Sigmoid colon (tissue), 7 donors: ENCODE measurements around the gene ACBD3. TPM values are rescaled to one million over a fixed set of nuclear protein-coding genes. Genes with fewer than 3 reads are reported as not detected.

Source experiments
- DNase-seq: peaks from one replicate; pipeline ENCODE4 v3.0.0-alpha.2; 2019
- H3K27ac ChIP-seq, 4 donors: fragments of 200-600 bp; sonication (generic); one replicate each; pipeline ENCODE4 v1.5.1; 2016 to 2019; ENCODE audit warnings: mild to moderate bottlenecking in 1 of 4
- H3K27me3 ChIP-seq, 3 donors: fragments of 200-600 bp; sonication (generic); one replicate each; pipeline ENCODE4 v1.5.1; 2019; ENCODE audit warnings: mild to moderate bottlenecking in 1 of 3
- H3K36me3 ChIP-seq, 4 donors: fragments of 200-600 bp; sonication (generic); one replicate each; pipeline ENCODE4 v1.5.1; 2016 to 2019
- H3K4me1 ChIP-seq, 4 donors: fragments of 200-600 bp; sonication (generic); one replicate each; pipeline ENCODE4 v1.5.1; 2017 to 2019
- H3K4me3 ChIP-seq, 4 donors: fragments of 200-600 bp; sonication (generic); one replicate each; pipeline ENCODE4 v1.5.1; 2017 to 2019; ENCODE audit warnings: mild to moderate bottlenecking in 2 of 4, moderate library complexity in 1 of 4
- H3K9me3 ChIP-seq, 4 donors: fragments of 200-600 bp in 3 of 4; sonication (generic) in 3 of 4; one replicate each; pipeline versions ENCODE4 v1.5.1 to v1.6.1; 2013 to 2019
- EP300 ChIP-seq, 4 donors: sonication (generic); formaldehyde crosslinking; IDR thresholded peaks; one replicate each; pipeline ENCODE4 v1.6.1; 2017; ENCODE audit warnings: antibody characterized with exemption in 4 of 4
- POLR2A ChIP-seq, 2 donors: fragments of 450-650 bp; IDR thresholded peaks; one replicate each; pipeline ENCODE4 v1.6.1; 2016; ENCODE audit warnings: antibody characterized with exemption in 2 of 2, mild to moderate bottlenecking in 2 of 2, moderate library complexity in 2 of 2
- POLR2AphosphoS5 ChIP-seq, 4 donors: sonication (generic); formaldehyde crosslinking; IDR thresholded peaks; one replicate each; pipeline ENCODE4 v1.6.1; 2017; ENCODE audit warnings: antibody characterized with exemption in 4 of 4
- WGBS, 2 donors: extraction: QIAGEN DNeasy Blood & Tissue Kit; methylation state at CpG; one replicate each; pipeline ENCODE4 v1.1.7; 2013; 5-methylcytosine and 5-hydroxymethylcytosine counted together
- intact Hi-C: fragments of 100-400 bp; cut with DNase I; formaldehyde crosslinking; loops from one replicate; pipeline ENCODE4 v1.15.1; 2023
- polyA plus RNA-seq, 3 donors: library from polyadenylated mRNA; stranded (reverse); fragments of 200-250 nt; gene quantifications; one replicate each; pipeline ENCODE4 v1.2.3, GENCODE V29; 2013
- total RNA-seq, 4 donors: library from RNA; depleted of rRNA; stranded (reverse); fragments of >200 nt; gene quantifications; one replicate each; pipeline ENCODE4 v1.1.0, GENCODE V29; 2016
- TF ChIP-seq, protein P1 (sequence below), 4 experiments: fragments of 450-650 bp in 3 of 4; fragments of 200-600 bp in 1 of 4; IDR thresholded peaks; one replicate each; pipeline ENCODE4 v1.5.1; 2016 to 2019; ENCODE audit warnings: antibody characterized with exemption in 4 of 4, mild to moderate bottlenecking in 3 of 4, moderate library complexity in 2 of 4
- donor health status: healthy with polysubstance abuse.
- donor health status: Bipolar disorder and iron deficiency.
- donor health status: healthy.

ACBD3 gene
- total and polyA plus RNA-seq, 7 donors = 23.7 to 37.8 (median 32.9) TPM

GRCh38 chr1:226111098-226111882 lies 75.3 kb downstream of the ACBD3 start:
- H3K36me3 ChIP-seq = no peaks in the 10 kb centered on the region
- no peak for DNase-seq
- H3K4me1 ChIP-seq = peaks cover 0 to 28% (median 20%) of the 10 kb centered on the region in 4 donors
- TF ChIP-seq POLR2A (IDR thresholded peaks at IDR 0.05) (no peak), POLR2AphosphoS5 (IDR thresholded peaks at IDR 0.05) (no peak), EP300 (IDR thresholded peaks at IDR 0.05) (no peak)
- TF ChIP-seq, protein P1, sequence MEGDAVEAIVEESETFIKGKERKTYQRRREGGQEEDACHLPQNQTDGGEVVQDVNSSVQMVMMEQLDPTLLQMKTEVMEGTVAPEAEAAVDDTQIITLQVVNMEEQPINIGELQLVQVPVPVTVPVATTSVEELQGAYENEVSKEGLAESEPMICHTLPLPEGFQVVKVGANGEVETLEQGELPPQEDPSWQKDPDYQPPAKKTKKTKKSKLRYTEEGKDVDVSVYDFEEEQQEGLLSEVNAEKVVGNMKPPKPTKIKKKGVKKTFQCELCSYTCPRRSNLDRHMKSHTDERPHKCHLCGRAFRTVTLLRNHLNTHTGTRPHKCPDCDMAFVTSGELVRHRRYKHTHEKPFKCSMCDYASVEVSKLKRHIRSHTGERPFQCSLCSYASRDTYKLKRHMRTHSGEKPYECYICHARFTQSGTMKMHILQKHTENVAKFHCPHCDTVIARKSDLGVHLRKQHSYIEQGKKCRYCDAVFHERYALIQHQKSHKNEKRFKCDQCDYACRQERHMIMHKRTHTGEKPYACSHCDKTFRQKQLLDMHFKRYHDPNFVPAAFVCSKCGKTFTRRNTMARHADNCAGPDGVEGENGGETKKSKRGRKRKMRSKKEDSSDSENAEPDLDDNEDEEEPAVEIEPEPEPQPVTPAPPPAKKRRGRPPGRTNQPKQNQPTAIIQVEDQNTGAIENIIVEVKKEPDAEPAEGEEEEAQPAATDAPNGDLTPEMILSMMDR (IDR thresholded peaks at IDR 0.05) = no peak
- H3K27ac ChIP-seq = peak overlapping the region; percentile 90 to 99 (median 98)
- H3K4me3 ChIP-seq = peak overlapping the region; percentile 50 to 91 (median 78)
- no peaks in the 10 kb centered on the region for H3K9me3 ChIP-seq
- 47% methylated on average over 11 of the region's 11 CpGs for WGBS, 2 donors
- no peaks in the 10 kb centered on the region for H3K27me3 ChIP-seq
- intact Hi-C loops = loop anchor here (2.0 kb wide), 2 partner anchors 26 to 46 kb away; no protein-coding TSS in a partner anchor

- Histone ChIP-seq H3K4me3 (peak overlapping the region; percentile 50 to 91 (median 78)), H3K9me3 (no peaks in the 10 kb centered on the region), H3K36me3 (no peaks in the 10 kb centered on the region), H3K4me1 (peaks cover 0 to 28% (median 20%) of the 10 kb centered on the region in 4 donors), H3K27ac (peak overlapping the region; percentile 90 to 99 (median 98)), H3K27me3 (no peaks in the 10 kb centered on the region)
- TF ChIP-seq POLR2A (IDR thresholded peaks at IDR 0.05) = no peak
- TF ChIP-seq POLR2AphosphoS5 (IDR thresholded peaks at IDR 0.05) = peak in 3 of 4 donors; percentile 36 to 57 (median 46)
- no peak for TF ChIP-seq EP300 (IDR thresholded peaks at IDR 0.05)
- peak; percentile 78 for DNase-seq
- WGBS, 2 donors = 0 to 1% methylated on average over 73 of the region's 73 CpGs
- intact Hi-C loops = loop anchor here (2.0 kb wide), 2 partner anchors 26 to 46 kb away; no protein-coding TSS in a partner anchor
Measured at GRCh38 chr1:226110249-226111097, 76.1 kb downstream of the ACBD3 start.

DNA sequence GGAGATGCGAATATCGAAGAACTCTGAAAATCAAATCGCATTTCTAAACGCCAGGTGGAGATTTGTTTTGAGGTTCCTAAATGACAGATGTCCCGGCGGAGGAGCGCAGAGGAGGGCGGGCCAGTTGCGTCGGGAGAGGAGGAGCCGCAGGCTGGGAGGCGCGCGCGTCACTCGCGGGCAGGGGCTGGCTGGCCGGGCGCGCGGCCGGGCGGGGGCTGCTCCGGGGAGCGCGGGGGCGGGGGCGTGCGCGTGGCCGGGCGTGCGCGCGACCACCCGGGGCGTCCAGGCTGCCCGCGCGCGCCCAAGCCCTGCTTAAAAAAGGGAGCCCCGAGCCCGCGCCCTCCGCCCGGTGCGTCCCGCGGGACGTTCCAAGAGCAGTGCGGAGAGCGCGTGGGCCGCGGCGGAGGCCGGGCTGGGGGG lies 76.7 kb downstream of the ACBD3 start:
- Histone ChIP-seq H3K36me3 (no peaks in the 10 kb centered on the region), H3K27ac (peak overlapping the region; percentile 90 to 99 (median 98)), H3K27me3 (no peaks in the 10 kb centered on the region), H3K9me3 (no peaks in the 10 kb centered on the region), H3K4me3 (peak overlapping the region; percentile 50 to 91 (median 78)), H3K4me1 (peaks cover 0 to 28% (median 20%) of the 10 kb centered on the region in 4 donors)
- intact Hi-C loops = loop anchor here (2.0 kb wide), 2 partner anchors 25 to 45 kb away; no protein-coding TSS in a partner anchor
- no peak for TF ChIP-seq POLR2A (IDR thresholded peaks at IDR 0.05)
- no peak for TF ChIP-seq EP300 (IDR thresholded peaks at IDR 0.05)
- TF ChIP-seq POLR2AphosphoS5 (IDR thresholded peaks at IDR 0.05) = peak; percentile 27 to 69 (median 36)
- TF ChIP-seq, protein P1 (IDR thresholded peaks at IDR 0.05) = peak in 1 of 4 experiments; percentile 20
- DNase-seq = peak; percentile 94
- WGBS, 2 donors = 1% methylated on average over 57 of the region's 57 CpGs

GRCh38 chr1:226108935-226109828 lies 77.4 kb downstream of the ACBD3 start:
- TF ChIP-seq EP300 (IDR thresholded peaks at IDR 0.05) (no peak), POLR2AphosphoS5 (IDR thresholded peaks at IDR 0.05) (peak in 2 of 4 donors; percentile 7 to 33)

More at GRCh38 chr1:226108935-226109828, 77.4 kb downstream of the ACBD3 start:
- Histone ChIP-seq H3K36me3 (no peaks in the 10 kb centered on the region), H3K27ac (peak overlapping the region; percentile 90 to 99 (median 98)), H3K27me3 (no peaks in the 10 kb centered on the region), H3K4me1 (peaks cover 0 to 28% (median 20%) of the 10 kb centered on the region in 4 donors), H3K4me3 (peak overlapping the region; percentile 50 to 91 (median 78)), H3K9me3 (no peaks in the 10 kb centered on the region)
- intact Hi-C loops = no loop called here
- peak; percentile 74 for DNase-seq
- WGBS, 2 donors = 25 to 30% methylated on average over 23 of the region's 23 CpGs
